Ecto neural progenitor cell (in vitro differentiated cells): ENCODE measurements around the gene RNGTT.

Source experiments
- DNase-seq: peaks from one replicate; pipeline ENCODE4 v3.0.0-alpha.2; 2018; ENCODE audit warnings: low spot score

Gene RNGTT

DNA sequence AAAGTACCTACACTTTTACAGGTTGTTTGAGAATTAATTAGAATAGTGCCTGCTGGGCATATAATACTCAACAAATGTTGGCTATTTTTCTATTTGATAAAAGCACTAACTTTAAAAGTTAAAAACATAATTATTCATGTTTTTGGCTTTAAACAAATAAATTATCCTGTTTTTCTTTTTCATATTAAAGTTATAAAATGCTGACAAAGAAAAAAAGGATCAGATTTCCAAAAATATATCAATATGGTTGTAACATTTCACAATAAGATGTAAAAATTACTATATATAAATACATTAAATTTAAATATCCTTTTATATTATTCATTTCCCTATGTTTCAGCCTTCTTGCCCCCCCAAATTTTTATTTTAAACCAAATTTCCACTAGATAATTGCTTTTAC lies 312.0 kb downstream of the RNGTT start:
- no peak for DNase-seq

DNA sequence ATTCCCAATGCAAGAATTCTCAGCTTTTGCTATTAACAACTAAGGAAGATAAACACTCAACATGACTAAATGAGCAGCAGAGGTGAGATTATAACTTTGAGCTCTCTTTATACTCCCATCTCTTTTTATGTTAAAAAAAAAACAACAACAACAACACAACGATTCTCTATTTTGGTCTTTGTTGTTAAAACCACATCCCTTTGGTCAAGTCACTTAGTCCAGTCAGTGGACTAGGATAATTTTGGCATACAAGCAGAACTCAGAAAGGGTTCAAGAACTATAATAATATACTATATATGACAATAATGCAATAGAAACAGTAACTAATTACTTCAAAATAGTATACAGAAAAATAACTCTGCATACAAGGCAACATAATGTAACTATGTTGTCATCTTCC lies 312.4 kb downstream of the RNGTT start:
- no peak for DNase-seq

DNA sequence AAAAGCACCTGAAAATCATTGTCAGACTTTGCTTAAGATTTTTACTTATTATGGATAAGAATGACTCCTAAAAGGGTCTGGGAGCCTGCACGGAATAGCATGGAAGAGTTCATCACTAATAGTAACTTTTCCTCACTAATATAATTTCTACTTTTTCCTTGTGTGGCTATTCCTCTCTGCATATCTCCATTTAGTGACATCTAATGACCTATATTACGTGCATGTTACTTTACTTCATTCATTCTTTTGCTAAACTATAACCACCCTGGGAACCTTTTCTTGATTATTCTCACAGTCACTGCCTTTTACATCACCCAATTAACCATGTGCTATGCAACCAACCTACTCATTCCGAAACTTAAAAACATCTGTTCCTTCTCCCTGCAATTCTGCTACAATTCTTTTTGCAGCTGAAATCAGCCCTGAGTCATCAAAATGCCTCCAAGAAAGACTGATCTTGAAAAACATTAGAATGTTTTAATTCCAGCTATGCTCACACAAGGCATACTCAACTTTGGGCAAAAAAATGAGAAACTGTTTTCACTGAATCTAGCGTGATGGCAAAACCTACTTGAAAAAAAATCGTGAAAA lies 313.3 kb downstream of the RNGTT start:
- DNase-seq, result no peak

DNA sequence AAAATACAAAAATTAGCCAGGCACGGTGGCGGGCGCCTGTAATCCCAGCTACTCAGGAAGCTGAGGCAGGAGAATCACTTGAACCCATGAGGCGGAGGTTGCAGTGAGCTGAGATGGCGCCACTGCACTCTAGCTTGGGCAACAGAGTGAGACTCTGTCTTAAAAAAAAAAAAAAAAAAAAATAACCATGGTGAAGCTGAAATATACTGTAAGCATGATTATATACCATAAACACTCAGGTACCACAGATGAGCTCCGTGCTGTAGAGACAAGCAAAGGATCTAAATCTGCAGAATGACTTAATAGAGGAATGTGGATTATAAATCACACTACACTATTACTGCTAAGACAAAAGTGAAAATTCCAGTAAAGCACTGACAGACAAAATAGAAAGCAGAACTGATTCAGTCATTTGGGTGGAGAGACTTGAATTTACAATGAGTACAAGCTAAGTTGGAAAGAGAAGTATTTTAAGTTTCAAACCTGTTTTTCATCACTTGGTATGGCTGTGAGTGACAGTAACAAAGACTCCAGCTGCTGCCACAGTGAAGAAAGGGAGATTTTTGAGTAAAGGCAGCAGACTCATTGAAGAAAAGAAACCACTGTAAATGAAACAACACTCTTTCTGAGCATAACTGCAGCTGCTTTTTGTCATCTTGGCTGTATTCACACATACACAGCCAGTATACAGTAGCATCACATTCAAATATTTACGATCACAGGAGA lies 322.1 kb downstream of the RNGTT start:
- DNase-seq, result no peak

DNA sequence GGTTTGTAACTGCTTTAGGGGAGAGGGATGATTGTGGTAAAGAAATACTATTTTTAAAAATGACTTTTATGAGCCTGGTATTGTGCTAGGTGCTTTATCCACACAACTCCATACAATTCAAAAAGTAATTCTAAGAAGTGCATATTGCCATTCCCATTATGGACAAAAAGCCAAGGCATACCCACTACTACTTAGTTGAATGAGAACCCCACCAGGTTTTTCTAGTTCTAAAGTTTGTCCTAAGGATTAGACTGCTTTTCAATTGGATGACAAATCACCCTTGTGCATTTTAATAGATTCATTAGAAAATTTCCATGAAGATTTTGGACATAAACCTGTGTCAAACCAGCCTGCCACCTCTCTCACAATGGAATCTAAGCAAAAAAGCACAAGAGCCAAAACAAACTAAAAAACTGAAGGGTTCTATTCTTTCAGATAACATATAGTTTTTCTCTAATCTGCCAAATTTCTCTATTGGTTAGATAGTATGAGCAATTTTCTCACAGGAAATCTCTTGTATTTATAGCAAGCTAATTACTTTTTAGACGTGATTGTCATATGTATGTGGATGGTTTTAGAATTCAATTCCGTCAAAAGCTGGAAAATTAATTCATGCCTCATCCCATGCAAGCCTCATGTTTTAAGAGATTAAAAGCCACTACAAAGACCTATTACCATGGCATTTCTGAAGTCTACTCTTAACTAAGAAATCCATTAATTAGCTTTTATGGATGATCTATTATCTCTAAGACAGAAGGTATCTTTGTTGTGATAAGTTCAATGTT lies 325.5 kb downstream of the RNGTT start:
- no peak for DNase-seq

DNA sequence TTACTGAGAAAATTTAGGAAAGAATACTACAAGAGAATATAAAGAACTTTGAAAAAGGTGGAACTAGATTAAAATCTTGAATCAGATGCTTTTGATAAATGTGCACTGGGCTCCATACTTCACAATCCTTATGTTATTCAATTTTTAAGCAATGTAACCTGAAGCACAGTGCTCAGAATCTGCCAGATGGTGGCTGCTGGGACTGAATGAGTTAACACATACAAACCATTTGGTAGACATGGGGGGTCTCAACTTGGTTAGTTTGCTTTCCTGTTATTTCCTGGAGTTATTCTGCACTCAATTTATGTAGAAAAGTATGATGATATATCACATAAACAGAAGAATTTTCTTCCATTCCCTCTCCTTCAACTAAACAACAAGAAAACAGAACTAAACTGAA lies 326.5 kb downstream of the RNGTT start:
- DNase-seq, result no peak

DNA sequence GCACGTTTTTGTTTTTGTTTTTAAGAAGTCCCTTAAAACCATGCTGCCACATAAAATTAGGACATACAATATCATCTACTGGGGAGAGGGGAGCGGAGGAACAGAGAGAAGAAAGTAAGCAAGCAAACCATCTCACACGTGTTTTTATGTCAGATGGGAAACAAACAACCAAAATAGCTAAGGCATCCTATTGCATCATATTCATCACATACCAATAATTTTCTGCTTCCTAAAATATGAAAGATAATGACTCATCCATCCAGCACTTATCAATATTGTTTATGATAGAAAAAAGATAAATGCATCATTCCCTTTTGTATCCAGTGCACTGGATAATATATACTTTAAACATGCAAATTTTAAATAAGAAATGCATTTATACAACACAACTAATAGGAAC lies 329.6 kb downstream of the RNGTT start:
- DNase-seq, result no peak

DNA sequence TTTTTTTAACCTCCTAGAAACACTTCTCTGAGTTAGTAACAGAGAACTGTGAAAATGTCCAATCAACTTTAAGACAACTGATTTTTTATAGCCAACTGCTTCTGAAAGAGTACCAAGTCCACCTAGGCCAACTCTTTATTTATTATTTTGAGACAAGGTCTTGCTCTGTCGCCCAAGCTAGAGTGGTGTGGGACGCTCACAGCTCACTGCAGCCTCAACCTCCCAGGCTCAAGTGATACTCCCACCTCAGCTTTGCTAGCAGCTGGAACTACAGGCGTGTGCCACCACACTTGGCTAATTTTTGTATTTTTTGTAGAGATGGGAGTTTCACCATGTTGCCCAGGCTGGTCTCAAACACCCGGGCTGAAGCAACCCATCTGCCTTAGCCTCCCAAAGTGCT lies 331.6 kb downstream of the RNGTT start:
- no peak for DNase-seq

DNA sequence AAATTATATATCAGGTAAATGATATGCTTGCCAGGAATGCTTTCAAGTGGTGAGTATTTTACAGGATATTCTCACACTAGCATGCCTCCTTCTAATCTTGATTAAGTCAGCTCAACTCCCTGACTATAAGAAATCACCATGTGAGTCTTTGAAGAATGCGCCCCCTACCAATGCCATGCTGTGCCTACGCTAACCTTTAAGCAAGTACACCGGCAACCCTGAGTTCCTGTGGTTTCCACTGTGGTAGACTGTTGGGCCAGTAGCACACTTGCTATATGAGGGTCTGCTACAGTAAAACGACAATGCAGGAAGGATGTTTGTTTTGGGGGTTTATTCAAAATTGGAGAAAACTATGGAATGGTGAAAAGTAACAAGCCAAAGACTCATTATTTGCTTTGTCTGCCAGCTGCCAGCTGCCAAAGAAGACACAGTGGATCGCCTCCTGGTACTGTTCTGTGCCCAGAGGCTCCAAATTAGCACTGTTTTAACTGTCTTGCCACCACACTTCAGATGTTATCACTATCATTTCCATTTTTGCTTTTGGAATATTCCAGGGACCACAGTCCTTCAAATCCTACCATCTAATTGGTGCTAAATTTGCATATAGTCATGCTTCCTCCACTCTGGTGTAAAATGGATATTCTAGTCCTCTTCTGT lies 333.5 kb downstream of the RNGTT start:
- DNase-seq, result no peak

DNA sequence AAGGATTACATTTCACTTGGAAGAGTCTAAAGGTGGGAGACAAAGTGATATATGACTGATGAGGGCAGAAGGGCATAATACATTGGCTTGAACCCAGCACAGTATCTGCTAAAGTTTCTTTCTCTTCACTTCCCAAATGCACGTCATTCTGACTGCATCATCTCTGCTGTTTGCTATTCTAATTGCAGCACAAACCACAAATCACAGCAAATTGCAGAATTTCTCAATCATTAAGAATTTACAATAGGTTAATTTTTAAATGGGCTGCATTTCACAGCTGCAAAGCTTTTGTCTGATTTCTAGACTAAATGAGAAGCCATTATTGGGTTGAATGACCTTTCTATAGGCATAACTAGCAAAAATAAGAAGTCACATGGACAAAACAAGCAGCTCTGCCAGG lies 337.0 kb downstream of the RNGTT start:
- DNase-seq, result no peak

DNA sequence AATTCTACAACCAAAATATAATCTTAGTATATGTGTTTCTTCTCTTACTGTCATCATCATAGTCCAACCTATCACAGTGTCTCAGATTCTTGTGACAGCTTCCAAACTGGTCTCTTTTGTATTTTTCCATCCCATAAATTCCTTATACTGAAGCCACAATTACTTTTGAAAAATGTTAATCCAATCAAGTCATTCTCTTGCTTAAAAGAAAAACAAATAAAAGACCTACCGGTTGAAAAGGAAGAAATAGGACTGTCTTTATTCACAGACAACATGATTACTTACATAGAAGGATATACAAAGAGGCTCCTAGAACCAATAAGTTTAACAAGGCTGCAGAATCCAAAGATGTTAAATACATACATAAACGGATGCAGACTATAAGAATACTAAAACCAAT lies 339.9 kb downstream of the RNGTT start:
- no peak for DNase-seq

DNA sequence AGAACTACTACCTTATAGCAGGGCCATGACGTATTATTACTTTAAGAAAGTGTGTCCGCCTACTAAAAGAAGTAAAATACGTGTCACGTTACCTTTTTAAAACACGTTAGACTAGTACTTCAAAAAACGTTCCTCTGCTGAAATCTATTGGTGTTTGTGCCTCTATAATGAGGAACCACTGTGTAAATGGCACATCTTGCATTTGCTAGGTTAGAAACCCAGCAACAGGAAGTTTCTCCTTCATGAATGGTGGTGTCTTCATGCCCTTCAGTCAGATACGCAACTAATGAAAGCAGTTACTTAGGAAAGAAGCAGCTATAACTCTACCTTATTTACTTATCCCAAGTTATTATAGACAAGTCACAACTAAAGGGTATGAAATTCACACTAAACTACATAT lies 343.5 kb downstream of the RNGTT start:
- DNase-seq, result no peak

DNA sequence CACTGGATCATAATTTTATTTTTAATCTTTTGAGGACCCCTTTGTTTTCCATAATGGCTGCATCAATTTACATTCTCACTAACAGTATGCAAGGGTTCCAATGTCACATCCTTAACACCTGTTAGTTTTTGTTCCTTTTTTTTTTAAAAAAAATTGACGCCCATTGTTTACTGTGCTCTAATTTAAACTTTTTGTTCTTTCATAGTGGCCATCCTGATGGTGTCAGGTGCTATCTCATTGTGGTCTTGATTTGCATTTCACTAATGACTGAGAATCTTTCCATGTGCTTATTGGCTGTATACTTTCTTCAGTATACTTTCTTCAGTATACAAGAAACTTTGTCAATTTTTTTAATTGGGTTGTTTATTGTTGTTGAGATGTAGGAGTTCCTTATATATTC lies 347.0 kb downstream of the RNGTT start:
- no peak for DNase-seq

DNA sequence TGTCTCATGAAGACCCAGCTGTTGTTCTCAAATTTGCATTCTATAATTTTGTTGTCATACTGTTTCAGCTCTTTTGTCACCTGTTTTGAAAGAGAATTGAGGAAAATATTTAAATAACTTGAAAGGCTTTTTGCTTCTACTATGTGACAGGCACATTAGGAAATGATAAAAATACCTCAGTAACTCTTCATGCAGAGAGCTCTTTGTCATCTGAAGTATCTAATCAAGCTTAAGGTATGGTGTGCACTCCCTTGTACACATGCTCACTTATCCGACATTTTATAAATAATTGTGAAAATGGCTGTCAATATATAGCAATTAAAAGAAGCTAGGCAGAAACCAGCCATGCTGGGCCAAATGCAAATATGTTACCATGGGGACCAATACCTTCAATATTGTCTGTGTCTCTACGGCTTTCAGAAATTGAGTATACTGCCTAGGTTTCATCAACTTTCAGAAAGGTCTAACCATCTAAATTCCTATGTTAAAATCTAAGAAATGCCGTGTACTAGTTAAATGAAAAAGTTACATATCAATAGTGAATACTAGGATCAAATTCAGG lies 349.0 kb downstream of the RNGTT start:
- DNase-seq, result no peak

DNA sequence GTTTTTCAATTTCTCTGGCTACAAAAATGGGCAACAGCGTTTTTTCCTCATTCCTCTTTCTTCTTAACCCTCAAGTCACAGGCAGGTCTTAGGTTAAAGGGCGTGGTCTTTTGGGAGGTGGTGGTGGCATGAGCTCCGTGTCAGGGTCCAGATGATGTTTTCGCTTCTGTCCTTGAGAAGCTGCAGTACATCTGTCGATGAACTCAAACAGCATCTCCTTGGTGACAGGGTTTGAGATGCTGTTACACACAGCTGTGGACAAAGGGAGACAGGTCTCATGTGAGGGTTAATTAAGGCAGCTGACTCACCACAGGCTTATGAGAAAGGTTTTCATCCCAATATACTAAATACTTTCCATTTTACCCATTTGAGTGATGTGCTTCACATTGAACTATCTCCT lies 350.8 kb downstream of the RNGTT start:
- no peak for DNase-seq

DNA sequence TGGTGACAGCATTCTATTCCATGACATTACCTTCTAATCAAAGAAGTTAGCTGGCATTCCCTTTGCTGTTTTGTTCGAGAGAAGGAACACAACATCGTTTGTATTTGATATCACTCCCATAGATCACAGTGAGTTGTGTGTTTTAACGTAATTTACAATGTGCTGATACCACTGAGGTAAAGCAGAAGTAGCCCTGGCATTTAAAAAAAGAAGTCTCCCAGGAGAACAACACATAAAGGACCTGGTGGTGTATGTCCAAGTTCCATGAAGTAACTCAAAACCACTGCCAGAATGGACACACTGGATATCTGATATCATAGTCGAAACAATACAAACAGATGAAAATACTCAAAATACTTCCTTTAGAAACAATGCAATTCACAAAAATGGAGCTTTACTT lies 351.7 kb downstream of the RNGTT start:
- no peak for DNase-seq

DNA sequence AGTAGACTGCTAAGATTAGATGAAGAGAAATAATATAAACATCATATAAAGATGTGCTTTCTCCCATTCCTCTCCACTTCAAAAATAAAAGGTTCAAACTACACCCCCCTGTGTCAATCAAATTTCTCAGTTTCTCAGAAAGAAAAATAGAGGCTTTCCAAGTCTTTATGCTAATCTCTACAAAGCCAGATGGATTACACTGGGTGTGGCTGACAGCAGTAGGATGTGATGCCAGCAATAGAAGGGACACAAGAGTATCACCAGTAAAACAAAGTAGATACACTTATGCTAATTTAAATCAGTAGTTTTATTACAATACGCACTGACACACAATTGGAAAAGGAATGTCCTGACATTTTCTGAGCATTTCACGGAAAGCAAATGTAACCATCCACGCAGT lies 353.4 kb downstream of the RNGTT start:
- no peak for DNase-seq

DNA sequence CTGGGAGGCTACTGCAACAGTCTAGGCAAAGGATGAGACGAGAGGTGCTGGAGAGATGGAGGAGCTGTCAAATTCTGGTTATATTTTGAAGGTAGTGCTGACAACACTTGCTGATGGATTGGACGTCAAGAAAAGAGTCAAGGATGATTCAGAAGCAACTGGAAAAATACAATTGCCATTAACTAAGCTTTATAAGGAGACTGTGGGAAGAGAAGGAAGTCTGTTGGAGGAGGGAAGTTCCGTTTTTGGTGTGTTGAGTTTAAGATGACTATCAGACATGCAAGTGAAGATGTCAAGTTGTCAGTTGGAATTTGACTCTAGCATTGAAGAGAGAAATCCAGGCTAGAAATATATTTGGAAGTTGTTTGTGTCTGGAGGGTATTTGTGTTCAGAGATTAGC lies 358.1 kb downstream of the RNGTT start:
- no peak for DNase-seq

DNA sequence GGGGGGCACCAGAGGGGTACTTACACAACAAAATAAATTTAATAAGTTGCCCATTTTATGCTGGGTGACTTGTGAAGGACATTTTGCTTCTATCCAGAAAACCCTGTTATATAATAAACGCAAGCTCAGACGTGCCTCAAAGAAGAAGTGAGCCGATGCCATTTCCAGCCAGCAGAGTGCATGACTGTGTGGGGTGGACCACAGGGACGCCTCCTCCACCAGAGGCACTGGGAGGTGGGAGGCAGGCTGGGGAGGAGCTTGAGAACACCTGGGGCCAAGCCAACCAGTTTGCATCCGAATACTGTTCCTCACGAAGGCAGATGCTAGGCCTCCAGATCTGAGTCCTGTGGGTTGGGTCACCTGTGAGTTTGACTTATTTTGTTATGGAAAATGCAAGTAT lies 363.8 kb downstream of the RNGTT start:
- no peak for DNase-seq

DNA sequence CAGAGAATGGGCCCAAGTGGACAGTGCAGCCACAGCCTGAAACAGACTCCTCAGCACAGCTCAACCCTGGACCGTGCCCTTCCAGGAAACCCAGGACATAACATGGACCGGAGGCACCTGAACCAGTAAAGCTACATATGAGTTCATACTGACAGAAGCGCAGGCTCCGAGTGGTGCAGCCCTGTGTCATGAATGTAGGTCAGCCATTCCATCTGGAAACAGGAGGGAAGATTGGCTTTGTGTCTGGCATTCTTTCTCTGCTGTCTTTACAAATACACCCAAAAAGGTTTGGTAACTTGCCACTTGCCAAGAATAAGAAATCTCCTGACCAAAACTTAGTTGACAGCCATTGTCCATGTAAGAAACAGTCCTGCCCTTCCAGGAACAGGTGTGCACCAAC lies 366.6 kb downstream of the RNGTT start:
- DNase-seq, result no peak

DNA sequence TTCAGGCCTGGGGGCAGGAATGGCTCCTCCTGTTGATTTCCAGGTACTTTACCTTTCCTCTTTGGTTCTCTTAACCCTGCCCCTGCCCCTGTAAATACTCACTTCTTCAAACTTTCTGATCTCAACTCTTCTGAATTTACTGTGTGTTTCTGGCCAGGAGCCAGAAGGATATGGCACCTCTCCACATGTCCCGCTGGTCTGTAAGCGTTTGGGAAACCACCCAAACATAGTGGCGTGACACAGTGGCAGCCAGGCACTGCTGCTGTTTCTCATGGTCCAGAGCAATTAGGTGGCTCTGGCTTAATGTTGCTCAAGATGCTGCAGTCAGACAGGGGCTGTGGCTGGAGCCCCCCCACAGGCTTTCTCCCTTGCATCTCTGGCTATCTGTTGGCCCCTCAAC lies 374.5 kb downstream of the RNGTT start:
- DNase-seq, result no peak

DNA sequence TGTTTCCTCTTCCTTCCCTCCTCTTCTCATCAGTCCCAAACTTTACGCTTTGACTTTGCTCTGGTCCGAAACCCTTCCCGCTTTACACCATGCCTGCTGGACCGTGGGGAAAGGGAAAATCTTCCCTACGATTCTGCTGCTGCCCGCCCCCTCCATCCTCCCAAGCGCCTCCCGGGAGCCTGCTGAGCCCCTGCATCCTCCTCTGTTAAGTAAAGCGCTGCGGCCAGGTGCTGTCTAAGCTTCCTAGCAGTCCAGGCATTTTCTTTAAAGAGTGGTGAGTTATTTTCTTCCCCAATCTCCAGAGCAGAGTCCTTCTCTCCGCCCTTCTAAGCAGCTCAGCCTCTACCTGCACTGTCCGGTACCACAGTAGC lies 376.3 kb downstream of the RNGTT start:
- DNase-seq, result no peak
